Mucosa of descending colon (tissue), 3 donors: ENCODE data around the gene NDST4. TPM values are rescaled to one million over a fixed set of nuclear protein-coding genes. Genes with fewer than 3 reads are reported as not detected.

ENCODE experiments used
- ATAC-seq: fragments of 200-7000 bp; cut with Tn5 transposase; one replicate; pipeline ENCODE4 v1.9.1; 2020; ENCODE audit warnings: mild to moderate bottlenecking, moderate library complexity
- DNase-seq, 3 donors: peaks; one replicate each; pipeline ENCODE4 v3.0.0-alpha.2; 2020
- H3K36me3 ChIP-seq: fragments of 200-600 bp; one replicate; pipeline ENCODE4 v1.8.0; 2021; ENCODE audit warnings: low read depth, mild to moderate bottlenecking
- H3K4me1 ChIP-seq: fragments of 200-600 bp; one replicate; pipeline ENCODE4 v1.8.0; 2021; ENCODE audit warnings: low read depth, mild to moderate bottlenecking
- H3K4me3 ChIP-seq: fragments of 200-600 bp; one replicate; pipeline ENCODE4 v1.8.0; 2021; ENCODE audit warnings: mild to moderate bottlenecking
- H3K9me3 ChIP-seq: fragments of 200-600 bp; one replicate; pipeline ENCODE4 v1.8.0; 2021; ENCODE audit warnings: mild to moderate bottlenecking
- intact Hi-C, 2 donors: fragments of 100-400 bp; cut with DNase I in 1 of 2; cut with micrococcal nuclease in 1 of 2; formaldehyde crosslinking; loops; one replicate each; pipeline versions ENCODE4 v1.11.0 to v1.11.1; 2022; cut with DNase I, micrococcal nuclease
- total RNA-seq, 3 donors: library from RNA; stranded (reverse); fragmentation: NEBNext Ultra II Directional in 2 of 3; extraction: Animal tissue kit (Norgen Biotek cat#: 25700) in 2 of 3; gene quantifications; one replicate each; pipeline versions ENCODE4 v1.2.1 to v1.2.4, GENCODE V29; 2021 to 2023
- TF ChIP-seq, protein P1 (sequence below): fragments of 200-600 bp; IDR thresholded peaks from one replicate; pipeline ENCODE4 v1.8.0; 2022; ENCODE audit warnings: antibody characterized with exemption, mild to moderate bottlenecking
- donor health status: DM: no; HTN: no; CAD: no; lungs with moderate emphysema.
- donor health status: DM: no; HTN: no; CAD: no.
- donor health status: DM: no; HTN: yes; CAD: no.

Gene NDST4
- total RNA-seq, 3 donors from 2014 or later: 0.20 TPM; not detected in 2

DNA sequence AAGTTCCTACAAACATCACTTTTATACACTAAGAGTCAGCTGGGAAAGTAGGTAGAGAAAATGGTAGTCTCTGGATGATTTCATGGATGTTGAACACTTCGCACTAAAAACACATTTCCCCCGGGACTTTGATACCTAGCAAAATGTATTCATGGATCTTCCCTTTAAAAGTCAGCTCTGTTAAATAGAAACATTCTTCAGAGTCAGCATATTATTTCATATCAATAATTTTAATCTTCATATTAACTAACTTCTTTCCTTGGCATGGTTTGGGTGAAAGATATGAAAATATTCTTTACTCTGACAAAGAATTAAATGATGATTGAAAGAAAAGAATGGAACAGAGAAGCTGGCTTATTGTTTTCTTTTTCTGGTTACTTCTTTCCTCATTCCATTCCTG lies 185.5 kb downstream of the NDST4 start:
- no peaks in the 10 kb centered on the region for H3K36me3 ChIP-seq
- TF ChIP-seq, protein P1, sequence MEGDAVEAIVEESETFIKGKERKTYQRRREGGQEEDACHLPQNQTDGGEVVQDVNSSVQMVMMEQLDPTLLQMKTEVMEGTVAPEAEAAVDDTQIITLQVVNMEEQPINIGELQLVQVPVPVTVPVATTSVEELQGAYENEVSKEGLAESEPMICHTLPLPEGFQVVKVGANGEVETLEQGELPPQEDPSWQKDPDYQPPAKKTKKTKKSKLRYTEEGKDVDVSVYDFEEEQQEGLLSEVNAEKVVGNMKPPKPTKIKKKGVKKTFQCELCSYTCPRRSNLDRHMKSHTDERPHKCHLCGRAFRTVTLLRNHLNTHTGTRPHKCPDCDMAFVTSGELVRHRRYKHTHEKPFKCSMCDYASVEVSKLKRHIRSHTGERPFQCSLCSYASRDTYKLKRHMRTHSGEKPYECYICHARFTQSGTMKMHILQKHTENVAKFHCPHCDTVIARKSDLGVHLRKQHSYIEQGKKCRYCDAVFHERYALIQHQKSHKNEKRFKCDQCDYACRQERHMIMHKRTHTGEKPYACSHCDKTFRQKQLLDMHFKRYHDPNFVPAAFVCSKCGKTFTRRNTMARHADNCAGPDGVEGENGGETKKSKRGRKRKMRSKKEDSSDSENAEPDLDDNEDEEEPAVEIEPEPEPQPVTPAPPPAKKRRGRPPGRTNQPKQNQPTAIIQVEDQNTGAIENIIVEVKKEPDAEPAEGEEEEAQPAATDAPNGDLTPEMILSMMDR: no peak
- DNase-seq (no peak), ATAC-seq (no peak)
- no peak overlapping the region for H3K4me3 ChIP-seq
- H3K9me3 ChIP-seq: no peaks in the 10 kb centered on the region
- no peaks in the 10 kb centered on the region for H3K4me1 ChIP-seq
- intact Hi-C loops: no loop called here

DNA sequence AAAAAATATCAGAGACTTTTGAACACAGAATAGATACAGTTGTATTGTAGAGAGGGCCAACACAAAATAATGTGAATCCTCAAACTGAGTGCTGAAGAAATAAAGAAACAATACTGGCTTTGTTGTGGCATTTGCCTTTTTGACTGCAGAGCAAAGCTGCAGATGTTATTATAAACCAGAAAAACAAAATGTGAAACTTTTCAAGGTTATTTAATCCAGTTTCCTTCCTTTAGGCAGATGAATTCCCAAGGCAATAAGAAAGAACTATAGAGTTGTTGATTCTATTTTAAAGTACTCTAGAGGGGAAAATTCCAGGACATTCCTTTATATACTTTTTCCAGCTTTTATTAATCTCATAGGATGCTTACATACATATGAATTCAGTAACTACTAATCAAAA lies 186.8 kb downstream of the NDST4 start:
- H3K4me1 ChIP-seq: no peaks in the 10 kb centered on the region
- TF ChIP-seq, protein P1: no peak
- no peak overlapping the region for H3K4me3 ChIP-seq
- ATAC-seq: no peak
- no peak for DNase-seq
- no peaks in the 10 kb centered on the region for H3K36me3 ChIP-seq
- intact Hi-C loops: no loop called here
- no peaks in the 10 kb centered on the region for H3K9me3 ChIP-seq

DNA sequence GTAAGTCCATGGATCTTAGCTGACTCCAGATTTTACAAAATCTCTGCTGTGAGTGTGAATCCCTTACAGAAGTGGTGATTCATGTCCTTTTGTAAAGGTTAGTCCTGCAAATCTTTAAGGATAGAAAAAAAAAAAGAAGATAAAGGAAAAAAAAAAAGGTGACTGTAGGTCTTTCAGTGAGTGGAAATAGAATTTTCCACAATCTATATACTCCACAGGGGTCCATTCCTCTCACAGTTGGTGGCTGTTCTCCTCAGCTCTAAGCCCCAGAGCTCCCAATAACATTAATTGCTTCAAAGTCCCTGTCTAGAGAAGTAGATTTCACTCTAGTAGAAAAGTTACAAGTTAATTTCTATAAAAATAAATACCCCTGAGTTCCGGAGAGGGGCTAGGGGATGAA lies 189.1 kb downstream of the NDST4 start:
- Histone ChIP-seq H3K4me1 (no peaks in the 10 kb centered on the region), H3K36me3 (no peaks in the 10 kb centered on the region), H3K9me3 (no peaks in the 10 kb centered on the region), H3K4me3 (no peak overlapping the region)
- DNase-seq (no peak), ATAC-seq (no peak)
- intact Hi-C loops: no loop called here
- TF ChIP-seq, protein P1: no peak

DNA sequence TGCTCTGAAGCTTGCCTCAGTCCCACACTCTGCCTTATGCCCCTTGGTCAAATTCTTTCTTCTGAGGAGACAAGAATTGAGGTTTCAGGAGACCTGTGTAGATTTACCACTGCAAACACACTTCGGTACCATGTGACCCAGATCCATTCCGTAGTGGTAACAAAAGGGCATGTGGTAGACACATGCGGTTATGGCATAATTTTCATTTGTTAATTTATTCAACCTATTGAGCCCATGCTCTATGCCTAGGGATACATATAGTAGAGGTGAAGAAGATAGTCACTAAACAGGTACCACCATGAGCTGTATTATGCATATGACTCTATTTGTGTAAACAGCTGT lies 190.9 kb downstream of the NDST4 start:
- Histone ChIP-seq H3K9me3 (no peaks in the 10 kb centered on the region), H3K4me3 (no peak overlapping the region), H3K4me1 (no peaks in the 10 kb centered on the region), H3K36me3 (no peaks in the 10 kb centered on the region)
- ATAC-seq (no peak), DNase-seq (no peak)
- intact Hi-C loops: no loop called here
- TF ChIP-seq, protein P1: no peak

DNA sequence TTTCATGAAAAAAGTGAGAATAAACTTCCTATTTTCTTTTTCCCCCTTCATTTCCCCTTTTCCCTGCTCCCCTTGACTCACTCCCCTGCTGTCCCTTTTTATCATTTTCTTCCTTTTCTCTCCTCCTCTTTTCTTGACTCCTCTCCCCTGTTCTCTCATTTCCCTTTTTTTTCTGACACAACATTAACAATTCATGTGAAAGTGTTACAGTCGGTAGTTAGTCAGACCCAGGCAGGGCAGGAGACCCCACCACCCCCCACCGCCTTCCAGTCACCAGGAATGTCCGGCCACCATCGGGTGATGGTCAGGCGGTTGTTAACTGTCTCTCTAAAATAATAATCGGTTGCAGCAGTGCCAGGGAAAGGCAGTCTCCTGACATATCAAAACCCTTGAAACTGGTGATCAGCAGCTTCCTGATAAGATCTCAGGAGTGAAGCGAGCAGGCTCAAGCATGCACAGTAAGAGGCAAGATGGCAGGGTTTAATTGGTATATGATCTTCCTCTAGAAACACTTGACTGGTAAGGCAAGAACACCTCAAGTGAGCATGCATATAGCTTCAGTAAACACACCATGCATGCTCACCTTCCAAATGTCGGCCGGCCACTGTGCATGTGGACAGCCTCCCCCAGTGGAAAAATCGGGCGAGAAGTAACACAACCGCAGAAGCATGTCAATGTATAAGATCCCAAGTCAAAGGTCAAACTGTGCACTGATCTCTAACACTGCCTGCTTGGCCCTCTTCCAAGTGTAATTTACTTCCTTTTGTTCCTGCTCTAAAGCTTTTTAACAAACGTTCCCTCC lies 191.4 kb downstream of the NDST4 start:
- H3K9me3 ChIP-seq: no peaks in the 10 kb centered on the region
- H3K36me3 ChIP-seq: no peaks in the 10 kb centered on the region
- DNase-seq (peak in 2 of 3 donors; percentile 29 to 41), ATAC-seq (peak; percentile 72)
- no peak overlapping the region for H3K4me3 ChIP-seq
- intact Hi-C loops: no loop called here
- H3K4me1 ChIP-seq: no peaks in the 10 kb centered on the region
- TF ChIP-seq, protein P1: no peak
